IMR-90 (cell line): Measurements from ENCODE around the gene EBP. TPM values are rescaled to one million over a fixed set of nuclear protein-coding genes. Genes with fewer than 3 reads are reported as not detected.

Experiments used
- ATAC-seq: fragments of 200-7000 bp; cut with Tn5 transposase; 2 replicates; pipeline ENCODE4 v1.9.1; 2020; ENCODE audit warnings: low read depth, mild to moderate bottlenecking, moderate library complexity
- BruUV-seq: library from RNA; stranded (reverse); fragments of 400-500 nt; replicated peaks from 2 replicates; lab custom pipeline; 2021; lab: Mats Ljungman, UMichigan
- CTCF ChIA-PET: fragments of 300-600 bp; formaldehyde crosslinking; extraction: SDS; loops from one replicate; lab custom pipeline; 2021; ENCODE audit warnings: antibody characterized with exemption; lab: Yijun Ruan, JAX
- POLR2A ChIA-PET: fragments of 300-600 bp; sonication (Branson Sonifier 250); formaldehyde crosslinking; loops from one replicate; lab custom pipeline; 2022; ENCODE audit warnings: antibody characterized with exemption; ENCODE audit not compliant: unreplicated experiment; lab: Charles Lee
- DNase-seq: peaks from one replicate; pipeline ENCODE4 v3.0.0; 2013
- H2AFZ ChIP-seq: replicated peaks from 2 replicates; pipeline ENCODE3; 2013; ENCODE audit warnings: low read length, mild to moderate bottlenecking; ENCODE audit not compliant: poor library complexity
- H2AK5ac ChIP-seq: 2 replicates; pipeline ENCODE4 v1.6.1; 2013; ENCODE audit warnings: low read depth, low read length, inconsistent platforms
- H2AK9ac ChIP-seq: replicated peaks from 2 replicates; pipeline ENCODE3; 2013; ENCODE audit warnings: mild to moderate bottlenecking, low read depth, low read length, moderate library complexity; ENCODE audit not compliant: poor library complexity
- H2BK120ac ChIP-seq: 2 replicates; pipeline ENCODE4 v1.6.1; 2013; ENCODE audit warnings: low read depth, low read length, inconsistent platforms
- H2BK15ac ChIP-seq: 3 replicates; pipeline ENCODE4 v1.6.1; 2013; ENCODE audit warnings: low read depth, low read length, inconsistent platforms
- H2BK20ac ChIP-seq: 2 replicates; pipeline ENCODE4 v1.6.1; 2013; ENCODE audit warnings: low read depth, mild to moderate bottlenecking, inconsistent platforms, low read length, moderate library complexity
- H2BK5ac ChIP-seq: 2 replicates; pipeline ENCODE4 v1.6.1; 2013; ENCODE audit warnings: mild to moderate bottlenecking, low read depth, low read length, inconsistent platforms; ENCODE audit not compliant: poor library complexity, severe bottlenecking
- H3K14ac ChIP-seq: replicated peaks from 2 replicates; pipeline ENCODE4 v1.6.1; 2013; ENCODE audit warnings: low read depth, low read length, inconsistent platforms
- H3K18ac ChIP-seq: 2 replicates; pipeline ENCODE4 v1.6.1; 2013; ENCODE audit warnings: low read depth, low read length, control low read depth
- H3K23ac ChIP-seq: 2 replicates; pipeline ENCODE4 v1.6.1; 2013; ENCODE audit warnings: low read depth, low read length, inconsistent platforms
- H3K27ac ChIP-seq: 2 replicates; pipeline ENCODE4 v1.5.1; 2013; ENCODE audit warnings: mild to moderate bottlenecking, control low read depth, low read length; ENCODE audit not compliant: insufficient read depth
- H3K27me3 ChIP-seq: 2 replicates; pipeline ENCODE4 v1.6.1; 2013; ENCODE audit warnings: low read length; ENCODE audit not compliant: control insufficient read depth, insufficient read depth
- H3K36me3 ChIP-seq: 2 replicates; pipeline ENCODE4 v1.6.1; 2013; ENCODE audit warnings: low read length, mixed read lengths; ENCODE audit not compliant: control insufficient read depth, insufficient read depth
- H3K4ac ChIP-seq: 2 replicates; pipeline ENCODE4 v1.6.1; 2013; ENCODE audit warnings: low read depth, low read length, inconsistent platforms
- H3K4me1 ChIP-seq: 2 replicates; pipeline ENCODE4 v1.6.1; 2013; ENCODE audit warnings: low read length, mixed read lengths; ENCODE audit not compliant: control insufficient read depth, insufficient read depth
- H3K4me2 ChIP-seq: 2 replicates; pipeline ENCODE4 v1.6.1; 2013; ENCODE audit warnings: low read depth, mild to moderate bottlenecking, control low read depth, low read length, moderate library complexity
- H3K4me3 ChIP-seq: 2 replicates; pipeline ENCODE4 v1.5.1; 2013; ENCODE audit warnings: low read depth, mild to moderate bottlenecking, control low read depth, low read length, moderate library complexity; ENCODE audit not compliant: insufficient read depth
- H3K56ac ChIP-seq: 2 replicates; pipeline ENCODE4 v1.6.1; 2013; ENCODE audit warnings: low read length, inconsistent platforms; ENCODE audit not compliant: insufficient read depth; ENCODE audit errors: extremely low read depth
- H3K79me1 ChIP-seq, 2 experiments: 2 replicates each; pipeline ENCODE4 v1.6.1; 2013; ENCODE audit warnings: low read length in 2 of 2, inconsistent platforms in 1 of 2, low read depth in 1 of 2
- H3K9ac ChIP-seq: 2 replicates; pipeline ENCODE4 v1.6.1; 2013; ENCODE audit warnings: low read depth, low read length, control low read depth
- H3K9me1 ChIP-seq: 2 replicates; pipeline ENCODE4 v1.6.1; 2013; ENCODE audit warnings: low read length, inconsistent platforms; ENCODE audit not compliant: insufficient read depth
- H3K9me3 ChIP-seq: 2 replicates; pipeline ENCODE4 v1.6.1; 2013; ENCODE audit warnings: low read length; ENCODE audit not compliant: control insufficient read depth, insufficient read depth
- H4K20me1 ChIP-seq: 2 replicates; pipeline ENCODE4 v1.6.1; 2013; ENCODE audit warnings: low read length, inconsistent platforms; ENCODE audit not compliant: insufficient read depth
- H4K5ac ChIP-seq: 2 replicates; pipeline ENCODE4 v1.6.1; 2013; ENCODE audit warnings: mild to moderate bottlenecking, low read depth, low read length, control low read depth
- H4K8ac ChIP-seq, 2 experiments: 2 replicates each; pipeline ENCODE4 v1.6.1; 2013; ENCODE audit warnings: low read depth in 2 of 2, low read length in 2 of 2, control low read depth in 1 of 2, inconsistent platforms in 1 of 2
- H4K91ac ChIP-seq: 2 replicates; pipeline ENCODE4 v1.6.1; 2013; ENCODE audit warnings: low read depth, low read length, inconsistent platforms; ENCODE audit not compliant: insufficient read depth
- BHLHE40 ChIP-seq: fragments of 150-350 bp; IDR thresholded peaks from 2 replicates; pipeline ENCODE4 v1.6.1; 2016; ENCODE audit warnings: mild to moderate bottlenecking, low read depth, low read length
- CEBPB ChIP-seq: IDR thresholded peaks from 2 replicates; pipeline ENCODE4 v1.6.1; 2012; ENCODE audit warnings: low read depth, low read length, improper control_type of control experiment
- CHD1 ChIP-seq: IDR thresholded peaks from 2 replicates; pipeline ENCODE4 v1.6.1; 2012; ENCODE audit warnings: low read depth, low read length, improper control_type of control experiment
- CTCF ChIP-seq: conservative IDR thresholded peaks from 2 replicates; pipeline ENCODE4 v1.5.1; 2012; ENCODE audit warnings: mild to moderate bottlenecking, low read depth, low read length, improper control_type of control experiment
- ELK1 ChIP-seq: fragments of 150-350 bp; IDR thresholded peaks from 2 replicates; pipeline ENCODE4 v1.6.1; 2016; ENCODE audit warnings: low read depth, mild to moderate bottlenecking, low read length, moderate library complexity, borderline replicate concordance
- FOS ChIP-seq: fragments of 150-350 bp; IDR thresholded peaks from 2 replicates; pipeline ENCODE4 v1.6.1; 2016; ENCODE audit warnings: low read depth, low read length
- MAFK ChIP-seq: IDR thresholded peaks from 2 replicates; pipeline ENCODE4 v1.6.1; 2012; ENCODE audit warnings: low read depth, low read length, improper control_type of control experiment
- MAZ ChIP-seq: IDR thresholded peaks from 2 replicates; pipeline ENCODE4 v1.6.1; 2012; ENCODE audit warnings: low read depth, mild to moderate bottlenecking, low read length, improper control_type of control experiment, moderate library complexity, borderline replicate concordance
- MXI1 ChIP-seq: IDR thresholded peaks from 2 replicates; pipeline ENCODE4 v1.6.1; 2012; ENCODE audit warnings: low read depth, mild to moderate bottlenecking, low read length, moderate library complexity, borderline replicate concordance
- NFE2L2 ChIP-seq: fragments of 150-350 bp; IDR thresholded peaks from 2 replicates; pipeline ENCODE4 v1.6.1; 2016; ENCODE audit warnings: low read depth, mild to moderate bottlenecking, low read length
- POLR2A ChIP-seq: IDR thresholded peaks from 2 replicates; pipeline ENCODE4 v1.6.1; 2012; ENCODE audit warnings: mild to moderate bottlenecking, low read depth, low read length
- RAD21 ChIP-seq: IDR thresholded peaks from 2 replicates; pipeline ENCODE4 v1.6.1; 2012; ENCODE audit warnings: low read length, improper control_type of control experiment
- RCOR1 ChIP-seq: IDR thresholded peaks from 2 replicates; pipeline ENCODE4 v1.6.1; 2012; ENCODE audit warnings: mild to moderate bottlenecking, low read length, improper control_type of control experiment; ENCODE audit not compliant: insufficient replicate concordance
- RFX5 ChIP-seq: IDR thresholded peaks from 2 replicates; pipeline ENCODE4 v1.8.0; 2012; ENCODE audit warnings: low read depth, mild to moderate bottlenecking, low read length, moderate library complexity
- SMC3 ChIP-seq: fragments of 150-350 bp; IDR thresholded peaks from 2 replicates; pipeline ENCODE4 v1.6.1; 2016; ENCODE audit warnings: low read depth, mild to moderate bottlenecking, antibody characterized with exemption, low read length, moderate library complexity
- USF2 ChIP-seq: fragments of 150-350 bp; IDR thresholded peaks from 2 replicates; pipeline ENCODE4 v1.6.1; 2017; ENCODE audit warnings: mild to moderate bottlenecking, antibody characterized with exemption, low read length, low read depth
- WGBS, 2 experiments: methylation state at CpG; one replicate each; pipeline versions ENCODE4 v1.1.5 to v1.1.7; 2013; ENCODE audit warnings: missing lambda C conversion rate in 2 of 2; ENCODE audit not compliant: insufficient read length in 1 of 2; ENCODE audit errors: extremely low coverage in 2 of 2; 5-methylcytosine and 5-hydroxymethylcytosine counted together
- dilution Hi-C: fragments of 300-500 bp; cut with HindIII; formaldehyde crosslinking; loops from one replicate; pipeline ENCODE4 v1.14.3; 2018; ENCODE audit warnings: low sequenced_read_pairs; ENCODE audit not compliant: unreplicated experiment
- in situ Hi-C: fragments of 300-500 bp; cut with MboI; formaldehyde crosslinking; loops from 3 replicates; pipeline ENCODE4 v1.14.3; 2019; ENCODE audit warnings: low sequenced_read_pairs, inconsistent platforms, mixed read lengths
- intact Hi-C: fragments of 100-400 bp; cut with micrococcal nuclease; formaldehyde crosslinking; loops from 2 replicates; pipeline ENCODE4 v1.10.0; 2022
- polyA plus RNA-seq, 3 experiments: library from polyadenylated mRNA; depleted of rRNA; stranded (reverse); fragments of >200 nt; gene quantifications; 2 replicates each; pipeline ENCODE4 v1.2.3, GENCODE V29; 2012; ENCODE audit warnings: low replicate concordance in 1 of 3
- total RNA-seq: library from RNA; depleted of rRNA; stranded (reverse); fragments of >200 nt; gene quantifications from 2 replicates; pipeline ENCODE4 v1.2.3, GENCODE V29; 2012

Gene EBP
- total and polyA plus RNA-seq, 2 of the 4 experiments (the other 2 are of a cell fraction), result 39.4 to 78.9 TPM

GRCh38 chrX:48478806-48479205 is 42.8 kb upstream of the EBP start:
- H2AK5ac ChIP-seq, result no peak overlapping the region
- no peak overlapping the region for H3K18ac ChIP-seq
- no peaks in the 10 kb centered on the region for H3K27me3 ChIP-seq
- no peak overlapping the region for H4K91ac ChIP-seq
- H3K4ac ChIP-seq, result no peak overlapping the region
- H2AK9ac ChIP-seq, result no peak overlapping the region
- no peak overlapping the region for H2BK20ac ChIP-seq
- in situ Hi-C loops, result no loop called here
- no peak overlapping the region for H3K14ac ChIP-seq
- no peak overlapping the region for H2AFZ ChIP-seq
- no CpG with 5 or more reads among the region's 5 CpGs for WGBS, 2 experiments
- H3K4me3 ChIP-seq, result no peak overlapping the region
- H3K4me2 ChIP-seq, result no peak overlapping the region
- no peaks in the 10 kb centered on the region; the same call in 1 of the 2 replicates for H4K20me1 ChIP-seq
- DNase-seq (no peak), ATAC-seq (no peak)
- CTCF ChIA-PET, result no interaction called here
- H3K4me1 ChIP-seq, result no peaks in the 10 kb centered on the region
- no peak overlapping the region for H2BK120ac ChIP-seq
- peaks cover 12% of the 10 kb centered on the region; the same call in 1 of the 2 replicates for H3K36me3 ChIP-seq
- H4K8ac ChIP-seq, result no peak overlapping the region
- H2BK5ac ChIP-seq, result no peak overlapping the region
- TF ChIP-seq MAZ (no peak), FOS (no peak), NFE2L2 (no peak), MAFK (no peak), CTCF (no peak), BHLHE40 (no peak), RAD21 (no peak), CHD1 (no peak), SMC3 (no peak), USF2 (no peak), RCOR1 (no peak), CEBPB (no peak), RFX5 (no peak), MXI1 (no peak), ELK1 (no peak), POLR2A (no peak)
- POLR2A ChIA-PET, result no interaction called here
- dilution Hi-C loops, result no loop called here
- no peak overlapping the region for H3K56ac ChIP-seq
- H3K79me1 ChIP-seq, result peaks cover 0 to 23% of the 10 kb centered on the region in 2 experiments; a peak in 2 of 4 replicates
- H3K9me3 ChIP-seq, result no peaks in the 10 kb centered on the region
- no TSS peak for BruUV-seq
- no peak overlapping the region for H3K9ac ChIP-seq
- no peak overlapping the region for H4K5ac ChIP-seq
- H3K27ac ChIP-seq, result no peak overlapping the region
- no peak overlapping the region for H3K23ac ChIP-seq
- H3K9me1 ChIP-seq, result peaks cover 7% of the 10 kb centered on the region
- H2BK15ac ChIP-seq, result no peak overlapping the region
- intact Hi-C loops, result no loop called here
